GM10248 (cell line): ENCODE measurements around the gene DTNBP1.
"Not testable (repeated sequence)": the region's sequence is repeated elsewhere in the genome, so short reads cannot be mapped to it uniquely, and the experiment has no call there.

Source experiments
- CTCF ChIA-PET: fragments of 300-600 bp; sonication (Branson Sonifier 250); formaldehyde crosslinking; extraction: SDS; loops from one replicate; lab custom pipeline; 2021; ENCODE audit warnings: antibody characterized with exemption; lab: Yijun Ruan, JAX
- POLR2A ChIA-PET: fragments of 350-650 bp; sonication (Branson Sonifier 250); formaldehyde crosslinking; extraction: SDS; loops from one replicate; lab custom pipeline; 2020; ENCODE audit warnings: antibody characterized with exemption; lab: Yijun Ruan, JAX
- DNase-seq: peaks from one replicate; pipeline ENCODE4 v3.0.0; 2012; ENCODE audit errors: extremely low spot score
- CTCF ChIP-seq: IDR thresholded peaks from 2 replicates; pipeline ENCODE4 v1.5.1; 2012; ENCODE audit warnings: mild to moderate bottlenecking, low read depth; ENCODE audit errors: extremely low read depth, missing control alignments, control extremely low read depth

Gene DTNBP1

GRCh38 chr6:15547400-15547799 lies 115.4 kb downstream of the DTNBP1 start:
- no peak for DNase-seq
- no peak for TF ChIP-seq CTCF
- ChIA-PET CTCF (no interaction called here), POLR2A (no interaction called here)

GRCh38 chr6:15546591-15546990 lies 116.2 kb downstream of the DTNBP1 start:
- no peak for DNase-seq
- no peak for TF ChIP-seq CTCF
- POLR2A ChIA-PET, result no interaction called here
- CTCF ChIA-PET, result no interaction called here

GRCh38 chr6:15544321-15544900 lies 118.4 kb downstream of the DTNBP1 start:
- POLR2A ChIA-PET, result no interaction called here
- CTCF ChIA-PET, result interaction anchor here (1.0 to 1.7 kb wide), 6 partner anchors 8 to 79 kb away, joined by 3 to 6 read pairs (median 4); no protein-coding TSS in a partner anchor

GRCh38 chr6:15543332-15543917 lies 119.4 kb downstream of the DTNBP1 start:
- POLR2A ChIA-PET, result not testable (repeated sequence)

More at GRCh38 chr6:15544321-15544900, 118.4 kb downstream of the DTNBP1 start:
- TF ChIP-seq CTCF, result no peak
- DNase-seq, result no peak

GRCh38 chr6:15539722-15540270 lies 123.0 kb downstream of the DTNBP1 start:
- ChIA-PET POLR2A (no interaction called here), CTCF (interaction anchor here (5.0 kb wide), 1 partner anchor 12 kb away, joined by 18 read pairs; no protein-coding TSS in a partner anchor)
- no peak for TF ChIP-seq CTCF
- no peak for DNase-seq

More at GRCh38 chr6:15543332-15543917, 119.4 kb downstream of the DTNBP1 start:
- DNase-seq, result not testable (repeated sequence)
- CTCF ChIA-PET, result interaction anchor here (0.7 to 1.7 kb wide), 4 partner anchors 9 to 65 kb away, joined by 3 to 6 read pairs (median 4); no protein-coding TSS in a partner anchor

GRCh38 chr6:15538766-15539495 lies 123.9 kb downstream of the DTNBP1 start:
- CTCF ChIA-PET, result interaction anchor here (0.8 to 5.0 kb wide), 2 partner anchors 13 to 33 kb away, joined by 3 to 18 read pairs; no protein-coding TSS in a partner anchor
- no peak for TF ChIP-seq CTCF
- no peak for DNase-seq
- POLR2A ChIA-PET, result no interaction called here
